OCI-LY1 (cell line): Measurements from ENCODE around the gene CCDC87.

Experiments used
- H2AFZ ChIP-seq: fragments of 200-600 bp; sonication (generic), shearing (Covaris generic); 2 replicates; pipeline ENCODE4 v1.6.0; 2014; ENCODE audit warnings: antibody characterized with exemption, mild to moderate bottlenecking, low read length
- H3F3A ChIP-seq: fragments of 200-600 bp; sonication (generic), shearing (Covaris generic); 2 replicates; pipeline ENCODE4 v1.6.0; 2014; ENCODE audit warnings: mild to moderate bottlenecking, antibody characterized with exemption, low read length, moderate library complexity; ENCODE audit not compliant: insufficient read depth
- H3K27ac ChIP-seq: fragments of 200-600 bp; sonication (generic); 2 replicates; pipeline ENCODE4 v1.5.1; 2014; ENCODE audit warnings: low read length, mixed run types, mild to moderate bottlenecking, low read depth; ENCODE audit not compliant: poor library complexity, severe bottlenecking
- H3K27me3 ChIP-seq: fragments of 200-600 bp; sonication (generic); 2 replicates; pipeline ENCODE4 v1.6.0; 2014; ENCODE audit warnings: antibody characterized with exemption, mild to moderate bottlenecking, low read length, moderate library complexity; ENCODE audit not compliant: insufficient read depth
- H3K36me3 ChIP-seq: fragments of 200-600 bp; sonication (generic); 2 replicates; pipeline ENCODE4 v1.6.1; 2014; ENCODE audit warnings: mild to moderate bottlenecking, antibody characterized with exemption, low read length, moderate library complexity, mixed read lengths; ENCODE audit not compliant: insufficient read depth
- H3K4me1 ChIP-seq: fragments of 200-600 bp; sonication (generic); 2 replicates; pipeline ENCODE4 v1.5.1; 2014; ENCODE audit warnings: mild to moderate bottlenecking, low read length, moderate library complexity; ENCODE audit not compliant: insufficient read depth, severe bottlenecking
- H3K4me2 ChIP-seq: fragments of 200-600 bp; sonication (generic), shearing (Covaris generic); 2 replicates; pipeline ENCODE4 v1.6.1; 2014; ENCODE audit warnings: low read length
- H3K4me3 ChIP-seq: fragments of 200-600 bp; sonication (generic); 2 replicates; pipeline ENCODE4 v1.5.1; 2014; ENCODE audit warnings: low read length, low read depth, mild to moderate bottlenecking, mixed read lengths; ENCODE audit not compliant: poor library complexity, severe bottlenecking
- H3K79me2 ChIP-seq: fragments of 200-600 bp; shearing (Covaris generic); 2 replicates; pipeline ENCODE4 v1.6.1; 2016; ENCODE audit warnings: mixed run types, low read length, mixed read lengths; ENCODE audit not compliant: insufficient read depth
- H3K9ac ChIP-seq: fragments of 200-600 bp; sonication (generic), shearing (Covaris generic); 2 replicates; pipeline ENCODE4 v1.6.1; 2014; ENCODE audit warnings: mild to moderate bottlenecking, low read length, mixed read lengths
- H3K9me2 ChIP-seq: fragments of 200-600 bp; sonication (generic), shearing (Covaris generic); 2 replicates; pipeline ENCODE4 v1.6.1; 2014; ENCODE audit warnings: low read depth, mild to moderate bottlenecking, low read length, mixed read lengths
- H3K9me3 ChIP-seq: fragments of 200-600 bp; shearing (Covaris generic); 2 replicates; pipeline ENCODE4 v1.6.1; 2014; ENCODE audit warnings: low read length, mixed read lengths
- H4K20me1 ChIP-seq: fragments of 200-600 bp; sonication (generic), shearing (Covaris generic); 2 replicates; pipeline ENCODE4 v1.6.0; 2016; ENCODE audit warnings: mild to moderate bottlenecking, low read length; ENCODE audit not compliant: insufficient read depth
- EZH2 ChIP-seq: fragments of 200-600 bp; sonication (generic), shearing (Covaris generic); IDR thresholded peaks from 2 replicates; pipeline ENCODE4 v1.8.0; 2017; ENCODE audit warnings: borderline replicate concordance, mixed run types, mild to moderate bottlenecking, antibody characterized with exemption, low read length, moderate library complexity, mixed read lengths
- TF ChIP-seq, protein P1 (sequence below): fragments of 200-600 bp; sonication (generic), shearing (Covaris generic); IDR thresholded peaks from 2 replicates; pipeline ENCODE4 v1.5.1; 2017; ENCODE audit warnings: mild to moderate bottlenecking, antibody characterized with exemption, low read length, moderate library complexity, mixed read lengths

Gene CCDC87

DNA sequence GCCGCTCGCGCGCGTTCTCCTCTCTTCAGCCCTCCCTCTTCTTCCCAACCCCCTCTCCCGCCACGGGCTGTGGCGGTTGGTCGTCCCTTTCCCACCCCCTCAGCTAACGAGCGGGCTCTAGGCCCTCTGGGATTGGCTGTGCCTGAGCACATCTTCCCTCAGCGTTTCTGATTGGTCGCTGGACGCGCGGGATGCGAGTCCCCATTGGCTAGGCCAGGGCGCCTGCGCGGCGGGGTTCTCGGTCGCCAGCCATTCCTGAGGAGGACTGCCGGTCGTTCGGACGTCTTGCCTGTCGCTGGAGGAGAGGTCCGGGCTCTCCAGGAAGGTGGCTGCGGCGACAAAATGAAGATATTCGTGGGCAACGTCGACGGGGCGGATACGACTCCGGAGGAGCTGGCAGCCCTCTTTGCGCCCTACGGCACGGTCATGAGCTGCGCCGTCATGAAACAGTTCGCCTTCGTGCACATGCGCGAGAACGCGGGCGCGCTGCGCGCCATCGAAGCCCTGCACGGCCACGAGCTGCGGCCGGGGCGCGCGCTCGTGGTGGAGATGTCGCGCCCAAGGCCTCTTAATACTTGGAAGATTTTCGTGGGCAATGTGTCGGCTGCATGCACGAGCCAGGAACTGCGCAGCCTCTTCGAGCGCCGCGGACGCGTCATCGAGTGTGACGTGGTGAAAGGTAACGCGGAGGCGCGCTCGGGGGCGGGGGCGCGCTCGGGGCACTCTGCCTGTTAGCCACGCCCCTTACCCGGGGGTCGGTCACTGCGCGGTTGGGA is 23.7 kb upstream of the CCDC87 start, which contains the start of gene RBM14:
Gene RBM14, plus strand, starts transcription at position 252 of the 776 bp plus-strand sequence. Its CDS starts 91 bp downstream, at position 343.
- Histone ChIP-seq H3K36me3 (peaks cover 42% of the 10 kb centered on the region), H3F3A (no peaks in the 10 kb centered on the region)

DNA sequence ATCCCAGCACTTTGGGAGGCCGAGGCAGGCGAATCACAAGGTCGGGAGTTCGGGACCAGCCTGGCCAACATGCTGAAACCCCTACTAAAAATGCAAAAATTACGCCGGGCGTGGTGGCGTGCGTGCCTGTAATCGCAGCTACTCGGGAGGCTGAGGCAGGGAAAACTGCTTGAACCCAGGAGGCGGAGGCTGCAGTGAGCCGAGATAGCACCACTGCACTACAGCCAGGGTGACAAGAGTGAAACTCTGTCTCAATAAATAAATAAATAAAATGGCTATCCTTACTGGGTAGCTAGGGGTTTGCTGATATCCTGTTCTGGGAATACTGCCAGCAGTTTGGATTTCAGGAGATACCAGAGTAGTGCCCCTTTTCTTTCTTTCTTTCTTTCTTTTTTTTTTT is 21.2 kb upstream of the CCDC87 start:
- TF ChIP-seq, protein P1, sequence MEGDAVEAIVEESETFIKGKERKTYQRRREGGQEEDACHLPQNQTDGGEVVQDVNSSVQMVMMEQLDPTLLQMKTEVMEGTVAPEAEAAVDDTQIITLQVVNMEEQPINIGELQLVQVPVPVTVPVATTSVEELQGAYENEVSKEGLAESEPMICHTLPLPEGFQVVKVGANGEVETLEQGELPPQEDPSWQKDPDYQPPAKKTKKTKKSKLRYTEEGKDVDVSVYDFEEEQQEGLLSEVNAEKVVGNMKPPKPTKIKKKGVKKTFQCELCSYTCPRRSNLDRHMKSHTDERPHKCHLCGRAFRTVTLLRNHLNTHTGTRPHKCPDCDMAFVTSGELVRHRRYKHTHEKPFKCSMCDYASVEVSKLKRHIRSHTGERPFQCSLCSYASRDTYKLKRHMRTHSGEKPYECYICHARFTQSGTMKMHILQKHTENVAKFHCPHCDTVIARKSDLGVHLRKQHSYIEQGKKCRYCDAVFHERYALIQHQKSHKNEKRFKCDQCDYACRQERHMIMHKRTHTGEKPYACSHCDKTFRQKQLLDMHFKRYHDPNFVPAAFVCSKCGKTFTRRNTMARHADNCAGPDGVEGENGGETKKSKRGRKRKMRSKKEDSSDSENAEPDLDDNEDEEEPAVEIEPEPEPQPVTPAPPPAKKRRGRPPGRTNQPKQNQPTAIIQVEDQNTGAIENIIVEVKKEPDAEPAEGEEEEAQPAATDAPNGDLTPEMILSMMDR = no peak
- TF ChIP-seq EZH2 = no peak
- Histone ChIP-seq H3K27me3 (no peaks in the 10 kb centered on the region), H3K9me3 (no peaks in the 10 kb centered on the region), H3K4me3 (no peak overlapping the region), H3K4me1 (peaks cover 34% of the 10 kb centered on the region), H2AFZ (no peak overlapping the region), H3F3A (no peaks in the 10 kb centered on the region), H3K79me2 (peaks cover 26% of the 10 kb centered on the region), H4K20me1 (no peaks in the 10 kb centered on the region), H3K36me3 (peaks cover 22% of the 10 kb centered on the region), H3K4me2 (no peak overlapping the region), H3K9ac (no peak overlapping the region), H3K27ac (no peak overlapping the region), H3K9me2 (no peaks in the 10 kb centered on the region)

More for the DNA sequence above, 23.7 kb upstream of the CCDC87 start, which contains the start of gene RBM14:
- peaks cover 51% of the 10 kb centered on the region for H3K79me2 ChIP-seq
- peak within 1 kb of the TSS; percentile 81 for H3K4me3 ChIP-seq
- H3K9me3 ChIP-seq = no peaks in the 10 kb centered on the region
- no peaks in the 10 kb centered on the region for H4K20me1 ChIP-seq
- peaks cover 49% of the 10 kb centered on the region for H3K4me1 ChIP-seq
- TF ChIP-seq EZH2 = no peak
- TF ChIP-seq, protein P1 = no peak
- no peaks in the 10 kb centered on the region for H3K9me2 ChIP-seq
- peak within 1 kb of the TSS; percentile 89 for H3K4me2 ChIP-seq
- peak within 1 kb of the TSS; percentile 83 for H3K9ac ChIP-seq
- peak within 1 kb of the TSS; percentile 72 for H3K27ac ChIP-seq
- no peaks in the 10 kb centered on the region for H3K27me3 ChIP-seq
- no peak within 1 kb of the TSS for H2AFZ ChIP-seq

DNA sequence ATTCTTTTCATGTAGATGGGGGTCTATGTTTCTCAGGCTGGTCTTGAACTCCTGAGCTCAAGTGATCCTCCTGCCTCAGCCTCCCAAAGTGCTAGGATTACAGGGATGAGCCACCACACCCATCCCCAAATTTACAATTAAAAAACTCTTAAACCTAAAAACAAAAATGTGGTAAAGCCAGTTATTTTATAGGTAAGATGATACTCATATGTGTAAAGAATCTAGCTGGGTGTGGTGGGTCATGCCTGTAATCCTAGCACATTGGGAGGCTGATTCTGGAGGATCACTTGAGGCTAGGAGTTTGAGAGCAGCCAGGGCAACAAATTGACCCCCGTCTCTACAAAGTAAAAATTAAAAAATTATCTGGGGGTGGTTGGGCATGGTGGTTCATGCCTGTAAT is 19.6 kb upstream of the CCDC87 start:
- H4K20me1 ChIP-seq = no peaks in the 10 kb centered on the region
- H2AFZ ChIP-seq = no peak overlapping the region
- H3K79me2 ChIP-seq = peaks cover 10% of the 10 kb centered on the region
- H3K36me3 ChIP-seq = peaks cover 6% of the 10 kb centered on the region
- H3K9ac ChIP-seq = no peak overlapping the region
- H3K27ac ChIP-seq = peak overlapping the region; percentile 6
- no peaks in the 10 kb centered on the region for H3K9me3 ChIP-seq
- no peaks in the 10 kb centered on the region for H3K27me3 ChIP-seq
- H3K4me3 ChIP-seq = no peak overlapping the region
- TF ChIP-seq, protein P1 = no peak
- TF ChIP-seq EZH2 = no peak
- H3F3A ChIP-seq = no peaks in the 10 kb centered on the region
- H3K9me2 ChIP-seq = no peaks in the 10 kb centered on the region
- H3K4me1 ChIP-seq = peaks cover 27% of the 10 kb centered on the region
- no peak overlapping the region for H3K4me2 ChIP-seq
